ENCODE data around the gene PCAT6.

- TF ChIP-seq CTCF (IDR thresholded peaks at IDR 0.05) (peak in 3 of 5 experiments; percentile 11 to 24 (median 19)), POLR2A (IDR thresholded peaks at IDR 0.05) (no peak)
Measured at GRCh38 chr1:202852163-202852904, 41.6 kb downstream of the PCAT6 start.
